ENCODE results near the gene KDM6A.

DNA sequence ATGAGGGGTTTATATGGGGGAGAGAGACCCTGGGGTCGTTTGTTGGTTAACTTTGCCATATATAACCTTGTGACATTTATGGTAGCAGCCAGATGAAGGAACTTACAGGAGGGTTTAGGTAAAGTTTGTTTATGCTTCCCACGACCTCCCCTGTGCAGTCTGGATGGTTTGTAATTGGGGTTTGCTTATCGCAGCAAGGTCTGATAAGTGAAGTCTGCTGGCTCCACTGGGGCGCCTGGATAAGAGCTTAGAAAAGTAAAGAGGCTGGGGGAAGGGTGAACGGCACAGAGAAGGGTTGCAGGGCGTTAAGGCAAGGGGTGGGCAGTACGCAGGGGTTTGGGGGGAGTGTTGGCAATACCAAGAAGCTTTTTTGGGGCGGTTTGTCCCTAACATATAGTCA lies 98.7 kb downstream of the KDM6A start:
- TF ChIP-seq CBFB (CRISPR knock-in tag; IDR thresholded peaks at IDR 0.05) (no peak), CTCF (IDR thresholded peaks at IDR 0.05 in 2 of 3, conservative IDR thresholded peaks at IDR 0.05 in 1 of 3; ENCODE audit: insufficient read depth in 2 of 3, low read depth in 1 of 3, low read length in 3 of 3) (no peak)
